ENCODE measurements around the gene PCDHGA3.
"Not testable (repeated sequence)": the region's sequence is repeated elsewhere in the genome, so short reads cannot be mapped to it uniquely, and the experiment has no call there.

PCDHGA3 gene

GRCh38 chr5:141349917-141350619 is 6.4 kb downstream of the PCDHGA3 start, which contains the start of gene PCDHGB1:
PCDHGB1 (plus strand) TSS chr5:141350099; CDS start chr5:141350261, 162 bp downstream.
- FAIRE-seq: no peak

DNA sequence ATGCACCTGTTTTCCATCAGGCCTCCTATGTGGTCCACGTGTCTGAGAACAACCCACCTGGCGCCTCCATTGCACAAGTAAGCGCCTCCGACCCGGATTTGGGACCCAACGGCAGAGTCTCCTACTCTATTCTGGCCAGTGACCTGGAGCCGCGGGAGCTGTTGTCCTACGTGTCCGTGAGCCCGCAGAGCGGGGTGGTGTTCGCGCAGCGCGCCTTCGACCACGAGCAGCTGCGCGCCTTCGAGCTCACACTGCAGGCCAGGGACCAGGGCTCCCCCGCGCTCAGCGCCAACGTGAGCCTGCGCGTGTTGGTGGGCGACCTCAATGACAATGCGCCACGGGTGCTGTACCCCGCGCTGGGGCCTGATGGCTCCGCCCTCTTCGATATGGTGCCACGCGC is 8.0 kb downstream of the PCDHGA3 start:
- no peak for FAIRE-seq

- FAIRE-seq: no peak
Measured at GRCh38 chr5:141354900-141355469, 11.4 kb downstream of the PCDHGA3 start, which contains the start of gene PCDHGA4. PCDHGA4 (plus strand) TSS chr5:141355021; CDS start chr5:141355108, 87 bp downstream.

DNA sequence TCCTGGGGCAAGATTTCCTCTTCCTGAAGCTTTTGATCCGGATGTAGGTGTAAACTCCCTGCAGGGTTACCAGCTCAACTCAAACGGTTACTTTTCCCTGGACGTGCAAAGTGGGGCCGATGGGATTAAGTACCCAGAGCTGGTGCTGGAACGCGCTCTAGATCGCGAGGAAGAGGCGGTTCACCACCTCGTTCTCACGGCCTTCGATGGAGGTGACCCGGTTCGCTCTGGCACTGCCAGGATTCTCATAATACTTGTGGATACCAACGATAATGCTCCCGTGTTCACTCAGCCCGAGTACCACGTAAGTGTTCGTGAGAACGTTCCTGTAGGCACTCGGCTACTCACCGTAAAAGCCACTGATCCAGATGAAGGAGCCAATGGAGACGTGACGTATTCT is 12.0 kb downstream of the PCDHGA3 start:
- no peak for FAIRE-seq

DNA sequence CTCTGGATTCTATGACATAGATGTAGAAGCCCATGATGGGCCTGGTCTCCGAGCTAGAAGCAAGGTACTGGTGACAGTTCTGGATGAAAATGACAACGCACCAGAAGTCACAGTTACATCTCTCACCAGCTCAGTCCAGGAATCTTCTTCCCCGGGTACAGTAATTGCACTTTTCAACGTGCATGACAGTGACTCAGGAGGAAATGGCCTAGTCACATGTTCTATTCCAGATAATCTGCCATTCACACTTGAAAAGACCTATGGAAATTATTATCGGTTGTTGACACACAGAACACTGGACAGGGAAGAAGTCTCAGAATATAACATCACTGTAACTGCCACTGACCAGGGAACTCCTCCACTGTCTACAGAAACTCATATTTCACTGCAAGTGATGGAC is 12.5 kb downstream of the PCDHGA3 start:
- FAIRE-seq: no peak

GRCh38 chr5:141356950-141357349 is 13.3 kb downstream of the PCDHGA3 start:
- FAIRE-seq: no peak

DNA sequence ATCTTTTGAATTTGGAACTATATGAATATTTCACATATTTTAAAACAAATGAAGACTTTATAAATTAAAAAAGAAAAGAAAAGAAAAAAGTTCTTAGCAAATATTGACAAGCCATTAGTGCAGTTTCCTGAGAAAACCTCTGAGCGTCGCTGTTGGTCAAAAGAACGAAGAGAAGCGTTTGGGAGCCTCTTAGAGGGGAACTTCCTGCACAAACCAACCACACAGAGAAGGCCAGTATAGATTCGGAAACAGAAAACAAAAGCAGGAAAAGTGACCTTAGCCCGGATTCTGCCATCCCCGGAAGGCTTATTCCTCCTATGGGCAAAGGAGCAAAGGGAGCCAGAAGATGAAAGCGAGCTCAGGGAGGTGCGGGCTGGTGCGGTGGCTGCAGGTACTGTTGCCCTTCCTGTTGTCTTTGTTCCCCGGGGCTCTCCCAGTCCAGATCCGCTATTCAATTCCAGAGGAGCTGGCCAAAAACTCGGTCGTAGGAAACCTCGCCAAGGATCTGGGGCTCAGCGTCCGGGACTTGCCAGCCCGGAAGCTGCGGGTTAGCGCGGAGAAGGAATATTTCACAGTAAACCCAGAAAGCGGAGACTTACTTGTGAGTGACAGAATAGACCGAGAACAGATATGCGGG is 16.3 kb downstream of the PCDHGA3 start, which contains the start of gene PCDHGB2:
PCDHGB2 (plus strand) TSS at position 205 of the 637 bp plus-strand sequence; CDS start at position 347, 142 bp downstream.
- no peak for FAIRE-seq

GRCh38 chr5:141360685-141361084 is 17.1 kb downstream of the PCDHGA3 start:
- FAIRE-seq: no peak

DNA sequence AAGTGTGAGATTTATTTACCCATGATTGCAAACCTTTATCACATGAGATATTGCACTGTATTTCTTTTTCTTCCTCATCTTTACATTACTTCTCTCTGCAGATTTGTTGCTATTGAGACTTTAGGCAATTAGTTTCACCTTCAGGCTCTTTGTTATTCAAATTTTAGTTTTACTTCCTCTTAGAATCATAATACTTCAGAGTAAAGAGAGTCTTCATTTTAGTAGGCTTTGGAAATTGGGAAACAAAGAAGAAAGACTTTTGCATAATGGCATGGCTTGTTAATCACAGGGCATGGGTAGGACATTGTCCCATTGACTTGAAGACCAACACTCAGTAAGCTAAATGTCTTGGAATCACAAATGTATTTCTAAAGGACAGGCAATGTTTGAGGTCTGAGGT is 19.1 kb downstream of the PCDHGA3 start:
- FAIRE-seq: no peak

GRCh38 chr5:141363952-141364660 is 20.5 kb downstream of the PCDHGA3 start, which contains the start of gene PCDHGA5:
PCDHGA5 (plus strand) TSS chr5:141364162; CDS start chr5:141364331, 169 bp downstream.
- no peak for FAIRE-seq

- FAIRE-seq: no peak
Measured at GRCh38 chr5:141366016-141366896, 22.6 kb downstream of the PCDHGA3 start.

- FAIRE-seq: no peak
Measured at GRCh38 chr5:141369994-141370848, 26.6 kb downstream of the PCDHGA3 start, which contains the start of gene PCDHGB3. PCDHGB3 (plus strand) TSS chr5:141370242; CDS start chr5:141370395, 153 bp downstream.

- no peak for FAIRE-seq
Measured at GRCh38 chr5:141371572-141372475, 28.2 kb downstream of the PCDHGA3 start.

GRCh38 chr5:141373673-141374317 is 30.2 kb downstream of the PCDHGA3 start, which contains the start of gene PCDHGA6:
PCDHGA6 (plus strand) TSS chr5:141373891; CDS start chr5:141374084, 193 bp downstream.
- no peak for FAIRE-seq

GRCh38 chr5:141374627-141375026 is 31.0 kb downstream of the PCDHGA3 start:
- FAIRE-seq: no peak

- not testable (repeated sequence) for FAIRE-seq
Measured at GRCh38 chr5:141375444-141376155, 32.0 kb downstream of the PCDHGA3 start.

- no peak for FAIRE-seq
Measured at GRCh38 chr5:141382469-141383294, 39.1 kb downstream of the PCDHGA3 start, which contains the start of gene PCDHGA7. PCDHGA7 (plus strand) TSS chr5:141382742; CDS start chr5:141382900, 158 bp downstream.

Measured in islet of Langerhans (tissue), 1 donor.